Midbrain (tissue), 1 donor: Measurements from ENCODE around the gene INPPL1.

Experiments
- DNase-seq: peaks from one replicate; lab custom pipeline; 2025; lab: John Stamatoyannopoulos, UW

INPPL1 gene

DNA sequence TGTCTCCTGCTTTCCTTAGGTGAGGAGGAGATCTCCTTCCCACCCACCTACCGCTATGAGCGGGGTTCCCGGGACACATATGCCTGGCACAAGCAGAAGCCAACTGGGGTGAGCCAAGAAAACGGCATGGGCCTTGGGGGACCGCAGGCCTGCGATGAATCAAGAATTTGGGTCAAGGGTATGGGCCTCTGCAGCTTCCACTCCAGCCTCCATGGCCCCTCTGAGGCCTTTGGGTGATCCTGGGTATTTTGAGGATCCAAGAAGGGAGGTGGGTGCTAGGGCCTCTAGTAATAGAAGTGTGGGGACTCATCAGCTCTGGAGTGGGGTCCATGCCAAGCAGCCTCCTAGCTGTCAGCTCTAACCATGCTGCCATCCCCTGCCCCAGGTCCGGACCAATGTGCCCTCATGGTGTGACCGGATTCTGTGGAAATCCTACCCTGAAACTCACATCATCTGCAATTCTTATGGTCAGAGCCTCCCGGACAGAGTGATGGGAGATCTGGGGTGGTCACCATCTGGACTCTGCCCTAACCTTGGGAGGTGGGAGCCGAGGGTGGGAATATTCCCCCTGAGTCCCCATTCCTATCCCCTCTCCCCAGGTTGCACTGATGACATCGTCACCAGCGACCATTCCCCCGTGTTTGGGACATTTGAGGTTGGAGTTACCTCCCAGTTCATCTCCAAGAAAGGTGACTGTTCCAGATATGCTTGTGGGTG, 8.6 kb downstream of the INPPL1 start:
- DNase-seq: no peak

DNA sequence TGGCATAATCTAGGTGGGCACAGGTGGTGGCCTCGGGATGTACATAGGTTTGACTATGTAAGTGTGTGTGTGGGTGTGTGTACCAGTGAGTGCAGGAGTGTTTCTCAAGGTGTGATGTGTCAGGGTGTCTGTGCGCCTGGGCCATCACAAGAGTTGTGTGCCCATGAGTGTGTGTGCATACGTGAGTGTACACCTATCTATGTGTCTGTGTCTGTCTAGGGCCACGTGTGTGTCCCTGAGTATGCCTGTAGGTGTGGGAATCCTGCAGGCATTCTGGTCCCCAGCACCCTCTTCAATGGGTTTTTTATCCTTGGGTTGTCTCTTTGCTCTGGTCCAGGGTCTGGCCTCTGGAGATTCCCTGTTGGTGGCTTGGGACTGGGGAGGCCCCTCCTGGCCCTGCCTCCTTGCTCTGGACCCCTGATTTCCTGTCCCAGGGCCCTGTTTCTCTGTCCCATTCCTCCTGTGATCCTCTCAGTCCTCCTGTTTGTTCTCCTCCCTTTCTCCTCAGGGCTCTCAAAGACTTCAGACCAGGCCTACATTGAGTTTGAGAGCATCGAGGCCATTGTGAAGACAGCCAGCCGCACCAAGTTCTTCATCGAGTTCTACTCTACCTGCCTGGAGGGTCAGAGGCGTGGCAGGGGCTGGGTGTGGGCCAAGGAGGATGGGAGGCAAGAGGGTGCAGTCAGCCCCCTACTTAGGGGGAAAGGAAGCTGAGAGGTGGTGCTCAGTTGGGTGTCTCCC, 9.4 kb downstream of the INPPL1 start:
- DNase-seq: no peak

DNA sequence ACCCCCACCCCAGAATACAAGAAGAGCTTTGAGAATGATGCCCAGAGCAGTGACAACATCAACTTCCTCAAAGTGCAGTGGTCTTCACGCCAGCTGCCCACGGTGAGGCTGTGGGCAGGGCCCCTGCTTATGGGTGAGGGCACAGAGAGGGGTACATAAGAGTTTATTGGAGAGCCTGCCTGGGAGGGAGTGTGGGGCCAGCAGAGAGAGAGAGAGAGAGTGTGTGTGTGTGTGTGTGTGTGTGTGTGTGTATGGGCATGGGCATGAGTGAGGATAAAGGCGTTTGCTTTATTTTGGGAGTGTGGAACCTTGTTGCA, 9.9 kb downstream of the INPPL1 start:
- DNase-seq: no peak

DNA sequence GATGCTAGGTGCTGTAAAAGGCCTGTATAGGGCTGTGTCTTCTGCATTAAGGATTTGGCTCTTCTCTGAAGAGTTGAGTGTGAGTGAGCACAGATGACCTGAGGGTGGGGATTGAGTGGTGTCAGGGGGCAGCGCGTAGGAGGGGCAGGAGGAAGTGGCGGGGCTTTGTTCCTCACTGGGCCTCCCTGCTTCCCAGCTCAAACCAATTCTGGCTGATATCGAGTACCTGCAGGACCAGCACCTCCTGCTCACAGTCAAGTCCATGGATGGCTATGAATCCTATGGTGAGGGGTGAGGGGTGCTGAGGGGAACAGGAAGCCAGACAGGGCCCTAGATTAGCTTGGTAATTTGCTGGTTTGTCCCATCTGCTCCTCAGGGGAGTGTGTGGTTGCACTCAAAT, 10.4 kb downstream of the INPPL1 start:
- no peak for DNase-seq

DNA sequence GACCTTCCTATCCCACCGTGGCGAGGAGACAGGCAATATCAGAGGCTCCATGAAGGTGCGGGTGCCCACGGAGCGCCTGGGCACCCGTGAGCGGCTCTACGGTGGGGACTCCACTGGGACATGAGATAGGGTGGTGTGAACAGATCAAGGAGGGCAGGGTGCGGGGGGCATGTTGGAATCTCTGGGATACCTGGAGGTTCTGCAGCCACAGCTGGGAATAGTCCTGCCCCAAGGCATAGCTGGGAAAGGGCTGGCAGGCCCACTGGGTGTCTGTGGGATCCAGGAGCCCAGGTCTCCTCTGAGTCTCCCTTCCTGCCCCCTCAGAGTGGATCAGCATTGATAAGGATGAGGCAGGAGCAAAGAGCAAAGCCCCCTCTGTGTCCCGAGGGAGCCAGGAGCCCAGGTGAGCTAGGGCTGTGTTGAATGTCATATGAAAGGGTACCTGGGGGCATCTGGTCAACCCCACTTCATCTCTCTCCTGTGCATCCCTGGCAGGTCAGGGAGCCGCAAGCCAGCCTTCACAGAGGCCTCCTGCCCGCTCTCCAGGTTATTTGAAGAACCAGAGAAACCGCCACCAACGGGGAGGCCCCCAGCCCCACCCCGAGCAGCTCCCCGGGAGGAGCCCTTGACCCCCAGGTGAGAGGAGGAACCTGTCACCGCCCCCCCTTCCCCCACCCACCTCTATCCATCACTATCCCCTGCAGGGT, 10.9 kb downstream of the INPPL1 start:
- no peak for DNase-seq

DNA sequence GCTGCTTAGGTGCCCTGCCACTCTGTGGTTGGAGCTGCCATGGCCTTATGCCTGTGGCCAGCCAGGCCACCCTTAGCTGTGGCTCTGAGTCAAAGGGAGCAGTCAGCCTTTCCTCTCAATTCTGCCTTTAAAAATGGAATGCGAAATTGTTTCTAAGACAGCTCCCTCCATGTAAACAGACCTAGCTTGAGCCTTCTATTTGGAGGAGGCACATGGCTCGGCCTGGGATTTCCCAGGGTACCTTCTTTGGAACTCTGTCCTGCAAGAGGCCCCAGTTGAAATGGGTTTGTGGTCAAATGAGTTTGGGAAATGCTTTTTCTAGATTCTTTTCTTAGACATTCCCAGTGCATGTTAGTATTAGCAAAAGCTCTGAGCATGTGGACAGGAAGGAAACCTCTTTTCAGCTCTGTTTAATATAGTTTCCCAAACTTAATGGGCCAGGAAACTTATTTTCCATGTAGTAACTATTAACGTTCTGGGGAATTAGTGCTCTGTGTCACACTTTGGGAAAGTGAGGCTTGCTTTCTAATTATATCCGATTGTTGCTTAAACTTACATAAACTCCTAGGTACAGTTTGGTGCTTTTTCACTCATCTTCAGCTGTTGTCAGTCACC, 11.6 kb downstream of the INPPL1 start:
- DNase-seq: no peak

DNA sequence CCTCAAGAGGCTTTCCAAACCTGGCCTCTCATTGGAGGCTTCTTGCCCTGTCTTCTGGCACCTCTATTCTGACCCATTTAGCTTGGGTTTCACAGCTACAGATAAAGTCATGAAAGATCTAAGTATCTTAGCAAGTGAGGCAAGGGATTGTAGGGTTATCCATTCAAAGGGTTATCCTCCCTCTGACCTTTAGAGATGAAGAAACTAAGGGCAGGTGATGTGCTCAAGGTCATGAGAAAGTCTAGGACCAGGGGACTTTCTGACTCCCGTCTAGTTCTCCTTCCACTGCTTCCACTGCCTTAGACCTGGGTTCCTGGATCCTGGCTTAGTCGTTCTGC, 12.2 kb downstream of the INPPL1 start:
- no peak for DNase-seq

DNA sequence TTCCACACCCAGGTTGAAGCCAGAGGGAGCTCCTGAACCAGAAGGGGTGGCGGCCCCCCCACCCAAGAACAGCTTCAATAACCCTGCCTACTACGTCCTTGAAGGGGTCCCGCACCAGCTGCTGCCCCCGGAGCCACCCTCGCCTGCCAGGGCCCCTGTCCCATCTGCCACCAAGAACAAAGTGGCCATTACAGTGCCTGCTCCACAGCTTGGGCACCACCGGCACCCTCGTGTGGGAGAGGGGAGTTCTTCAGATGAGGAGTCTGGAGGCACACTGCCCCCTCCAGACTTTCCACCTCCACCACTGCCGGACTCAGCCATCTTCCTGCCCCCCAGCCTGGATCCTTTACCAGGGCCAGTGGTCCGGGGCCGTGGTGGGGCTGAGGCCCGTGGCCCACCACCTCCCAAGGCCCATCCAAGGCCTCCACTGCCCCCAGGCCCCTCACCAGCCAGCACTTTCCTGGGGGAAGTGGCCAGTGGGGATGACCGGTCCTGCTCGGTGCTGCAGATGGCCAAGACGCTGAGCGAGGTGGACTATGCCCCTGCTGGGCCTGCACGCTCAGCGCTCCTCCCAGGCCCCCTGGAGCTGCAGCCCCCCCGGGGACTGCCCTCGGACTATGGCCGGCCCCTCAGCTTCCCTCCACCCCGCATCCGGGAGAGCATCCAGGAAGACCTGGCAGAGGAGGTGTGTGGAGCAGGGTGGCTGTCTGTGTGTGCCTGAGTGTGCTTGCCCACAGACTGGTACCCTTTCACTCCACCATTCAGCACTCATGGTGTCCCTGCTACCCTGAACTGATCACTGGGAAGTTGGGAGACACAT, 12.8 kb downstream of the INPPL1 start:
- no peak for DNase-seq

DNA sequence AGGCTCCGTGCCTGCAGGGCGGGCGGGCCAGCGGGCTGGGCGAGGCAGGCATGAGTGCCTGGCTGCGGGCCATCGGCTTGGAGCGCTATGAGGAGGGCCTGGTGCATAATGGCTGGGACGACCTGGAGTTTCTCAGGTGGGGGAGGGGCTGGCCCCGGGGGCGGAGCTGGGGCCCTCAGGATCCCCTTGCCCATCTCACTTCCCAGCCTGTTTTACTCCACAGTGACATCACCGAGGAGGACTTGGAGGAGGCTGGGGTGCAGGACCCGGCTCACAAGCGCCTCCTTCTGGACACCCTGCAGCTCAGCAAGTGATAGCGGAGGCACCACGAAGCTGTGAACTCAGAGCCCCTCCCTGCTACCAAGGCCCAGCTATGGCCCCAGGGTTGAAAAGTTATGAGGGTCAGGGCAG, 13.5 kb downstream of the INPPL1 start:
- DNase-seq: peak; percentile 20

DNA sequence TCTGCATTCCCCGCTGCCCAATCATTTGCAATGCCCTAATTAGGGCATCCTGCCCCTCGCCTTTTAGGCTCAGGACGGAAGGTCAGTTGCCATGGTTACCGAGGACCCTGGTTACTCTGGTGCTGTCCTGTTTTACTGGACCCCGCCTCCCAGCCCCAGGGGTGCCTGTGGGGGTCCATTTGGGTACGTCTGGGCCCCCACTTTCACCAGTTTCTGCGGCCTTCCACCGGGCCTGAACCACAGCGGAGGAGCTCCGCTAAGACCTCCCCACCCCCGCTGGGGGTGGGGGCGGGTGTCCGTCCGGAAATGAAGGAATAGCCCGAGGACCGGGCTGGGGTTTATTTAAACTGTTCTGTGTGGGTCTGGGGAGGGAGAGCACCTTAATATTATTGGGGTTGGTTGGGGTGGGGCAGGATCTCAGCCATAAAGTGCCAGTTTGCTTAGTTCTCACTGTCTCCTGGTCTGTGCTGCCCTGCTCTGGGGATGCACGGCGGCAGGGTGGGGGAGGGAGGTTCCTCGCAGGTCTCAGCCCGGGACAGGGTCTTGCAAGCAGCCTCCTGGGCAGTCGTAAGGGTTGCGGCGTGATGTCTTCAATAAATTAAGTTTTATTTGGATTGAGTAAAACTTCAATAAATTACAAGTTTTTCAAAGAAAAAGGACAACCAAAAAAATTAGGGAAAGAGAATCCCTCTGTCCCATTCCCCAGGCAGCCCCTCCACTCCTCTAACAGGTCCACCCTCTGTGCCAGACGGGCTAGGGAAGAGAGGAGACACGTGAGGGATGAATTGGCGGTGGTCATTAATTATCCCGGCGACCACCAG, 14.1 kb downstream of the INPPL1 start:
- DNase-seq: no peak

DNA sequence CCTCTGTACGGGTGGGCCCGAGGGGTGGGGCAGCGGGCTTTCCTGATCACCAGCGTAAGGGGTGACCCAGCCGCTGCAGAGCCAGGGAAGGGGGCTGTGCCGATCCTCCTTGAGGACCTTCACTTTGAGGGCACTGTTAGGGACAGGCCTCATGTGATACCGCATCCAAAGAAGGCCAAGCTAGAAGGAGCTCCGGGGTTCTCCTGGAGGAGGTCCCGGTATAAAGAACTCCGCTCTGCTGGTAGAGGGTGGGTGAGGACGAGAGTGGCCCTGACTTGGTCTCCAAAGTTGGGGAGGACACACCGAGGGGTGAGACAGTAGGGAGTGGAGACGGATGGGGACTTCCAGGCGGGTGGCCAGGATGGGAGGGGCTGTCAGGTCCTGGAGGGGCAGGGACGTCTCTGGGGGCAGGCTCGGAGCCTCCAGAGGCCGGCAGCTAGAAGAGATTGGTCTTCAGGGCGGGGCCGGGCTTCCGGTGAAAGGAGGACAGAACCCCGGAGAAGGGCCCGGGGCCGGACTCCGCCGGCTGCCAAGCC, 14.8 kb downstream of the INPPL1 start:
- DNase-seq: peak; percentile 37

DNA sequence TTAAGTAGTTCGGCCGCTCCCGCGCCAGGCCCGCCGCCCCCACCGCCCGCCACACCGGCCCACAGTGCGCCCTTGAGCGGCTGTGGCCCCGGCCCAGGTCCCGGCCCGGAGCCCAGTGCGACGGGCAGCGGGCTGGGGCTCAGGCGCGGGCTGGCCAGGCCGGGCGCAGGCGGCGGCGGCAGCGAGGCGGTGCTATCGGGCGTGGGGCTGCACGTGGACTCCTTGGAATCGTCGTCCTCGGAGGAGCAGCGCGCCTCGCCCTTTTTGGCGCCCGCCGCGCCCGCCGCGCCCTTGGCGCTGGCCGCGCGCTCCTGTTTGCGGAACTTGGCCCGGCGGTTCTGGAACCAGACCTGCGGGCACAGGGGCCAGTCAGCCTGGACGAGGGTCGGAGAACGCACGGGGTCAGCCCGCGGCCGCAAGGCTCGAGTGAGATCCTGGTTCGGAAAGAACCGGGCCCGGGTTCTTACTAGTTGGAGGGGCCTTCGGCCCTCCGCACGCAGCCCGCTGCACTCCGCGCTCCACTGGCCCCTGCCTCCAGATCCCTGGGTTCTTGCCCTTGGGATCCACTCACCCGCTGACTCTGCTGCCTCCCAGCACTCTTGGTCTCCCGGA, 15.4 kb downstream of the INPPL1 start:
- no peak for DNase-seq

DNA sequence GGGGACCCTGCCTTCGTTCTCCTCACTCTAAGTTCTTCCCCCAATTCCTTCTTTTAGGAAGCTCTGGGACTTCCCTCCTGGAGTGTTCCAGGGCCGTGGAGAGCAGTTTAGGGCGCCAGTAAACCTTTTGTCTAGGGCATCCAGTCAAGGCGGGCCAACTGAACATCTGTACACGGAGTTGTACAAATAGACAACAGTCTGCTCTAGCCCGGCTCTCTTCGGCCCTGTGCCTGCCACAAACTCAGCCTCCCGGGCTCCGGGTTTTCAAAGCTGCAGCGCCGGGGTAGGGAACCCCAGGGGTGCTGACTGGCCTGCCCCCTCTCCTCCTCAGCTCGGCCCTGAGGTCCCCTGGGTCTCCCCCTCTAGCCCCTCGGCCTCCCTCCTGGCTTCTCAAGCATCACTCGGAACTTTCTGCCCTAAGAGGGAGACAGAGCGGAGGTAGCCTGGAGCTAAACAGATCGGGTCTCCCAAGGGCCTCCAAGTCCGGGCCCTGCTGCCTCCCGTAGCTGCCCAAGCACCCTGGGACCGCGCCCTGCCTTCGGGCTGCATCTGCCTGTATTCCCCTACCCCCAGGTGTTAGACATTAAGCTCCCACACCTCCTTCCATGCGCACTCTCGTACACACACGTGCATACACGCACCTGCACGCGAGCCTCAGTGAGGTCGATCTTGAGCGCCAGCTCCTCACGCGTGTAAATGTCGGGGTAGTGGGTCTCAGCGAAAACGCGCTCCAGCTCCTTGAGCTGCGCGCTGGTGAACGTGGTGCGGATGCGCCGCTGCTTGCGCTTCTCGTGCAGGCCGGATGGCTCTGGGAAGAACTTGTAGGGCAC, 16.1 kb downstream of the INPPL1 start:
- DNase-seq: no peak

DNA sequence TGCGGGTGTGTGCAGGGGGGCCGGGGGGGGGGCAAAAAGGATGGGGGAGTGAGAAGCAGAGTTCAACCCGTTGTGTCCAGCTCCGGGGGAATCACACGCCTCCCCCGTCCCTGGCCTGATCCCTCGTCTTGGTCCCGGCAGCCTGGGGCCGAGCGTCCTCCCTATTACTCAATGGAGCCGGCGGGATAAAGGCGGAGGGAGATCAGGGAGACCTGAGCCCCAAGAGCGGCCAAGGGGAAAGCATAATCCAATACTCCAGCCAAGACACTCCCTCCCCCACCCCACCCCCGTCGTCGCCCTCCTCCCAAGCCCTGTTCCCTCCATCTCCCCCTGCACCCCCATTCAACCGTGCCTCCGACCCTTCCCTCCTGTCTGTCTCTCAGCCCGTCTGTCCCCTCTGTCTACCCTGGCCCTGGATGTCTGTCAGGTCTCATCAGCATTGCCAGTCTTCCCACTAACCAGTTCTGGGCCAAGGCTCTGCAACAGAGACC, 16.8 kb downstream of the INPPL1 start:
- no peak for DNase-seq

DNA sequence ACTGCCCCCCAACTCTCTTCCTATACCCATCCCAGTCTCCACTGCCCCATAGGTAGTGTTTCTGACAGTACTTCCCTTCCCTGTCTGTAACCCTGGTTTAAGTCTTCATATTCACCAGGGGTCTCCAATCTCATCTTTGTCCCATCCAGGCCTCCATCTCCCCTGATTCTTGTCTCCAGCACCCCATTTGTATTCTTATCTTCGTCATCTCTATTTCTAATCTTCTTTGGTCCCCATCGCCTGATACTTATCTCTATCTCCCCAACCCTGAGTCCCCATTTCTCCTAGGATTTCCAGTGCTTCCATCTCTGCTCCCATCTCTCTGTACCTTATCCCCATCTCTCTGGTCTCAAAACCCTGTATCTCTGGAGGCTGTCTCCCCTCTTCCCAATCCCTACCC, 17.6 kb downstream of the INPPL1 start:
- no peak for DNase-seq

DNA sequence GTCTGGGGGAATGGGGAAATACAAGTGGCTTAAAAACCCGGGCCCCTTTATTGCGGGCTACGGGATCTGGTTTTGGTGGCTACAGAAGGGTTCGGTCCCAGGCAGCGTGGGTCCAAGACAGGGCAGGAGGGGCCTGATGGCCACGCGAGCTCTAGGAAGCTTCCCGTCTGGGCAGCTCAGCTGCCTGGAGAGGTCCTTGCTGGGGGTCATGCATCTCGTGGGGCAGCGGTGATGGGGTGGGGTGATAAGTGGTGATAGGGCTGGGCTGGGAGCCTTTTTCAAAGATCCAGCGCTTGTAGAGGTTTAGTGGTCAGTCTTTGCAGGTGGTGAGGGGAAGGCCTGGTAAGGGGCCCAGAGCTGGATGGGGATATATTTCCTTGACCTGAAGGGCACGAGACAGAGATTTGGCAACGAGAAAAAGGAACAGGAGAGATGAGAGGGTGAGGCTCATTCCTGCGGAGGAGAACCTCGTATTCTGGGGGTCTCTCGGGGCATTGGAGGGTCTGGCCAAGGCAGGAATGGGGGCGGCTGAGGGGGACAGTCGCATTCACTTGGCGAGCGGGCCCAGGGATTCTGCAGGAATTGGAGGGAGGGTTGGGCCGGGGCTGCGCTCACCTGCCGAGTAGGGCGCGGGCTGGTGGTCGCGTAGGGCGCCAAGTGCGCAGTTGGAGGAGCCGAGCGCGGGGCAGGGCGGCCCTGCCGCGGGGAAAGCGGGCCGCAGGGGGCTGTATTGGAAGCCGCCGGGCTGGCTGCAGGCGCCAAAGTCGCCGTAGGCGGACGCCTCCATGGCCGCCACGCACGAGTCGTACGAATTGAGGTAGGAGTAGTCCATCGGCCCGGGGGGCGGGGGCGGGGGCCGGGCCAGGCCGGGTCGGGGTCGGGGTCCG, 18.8 kb downstream of the INPPL1 start:
- DNase-seq: no peak

DNA sequence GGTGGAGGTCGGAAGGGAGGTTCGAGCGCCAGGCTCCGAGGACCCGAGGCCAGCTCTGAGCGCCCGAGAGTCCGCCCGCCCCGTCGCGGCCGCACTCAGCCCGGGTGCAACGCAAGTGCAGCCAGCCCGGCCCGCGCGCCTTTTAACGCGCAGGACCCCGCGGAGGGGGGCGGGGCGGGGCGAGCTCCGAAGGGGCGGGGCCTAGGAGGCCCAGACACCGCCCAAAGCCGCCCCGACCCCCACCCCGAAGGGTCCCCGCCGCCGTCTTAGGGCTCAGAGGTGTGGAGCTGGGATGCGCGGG, 19.4 kb downstream of the INPPL1 start, which contains the start of gene PHOX2A:
Gene PHOX2A, minus strand, starts transcription at position 117 of the 301 bp plus-strand sequence. CDS start 172 bp downstream, outside the sequence.
- DNase-seq: no peak
